Stimulated activated CD8-positive, alpha-beta memory T cell treated with anti-CD3 and anti-CD28 coated beads, Interleukin-2, amount 100 ng/mL, for 1 hour (primary cell): ENCODE data around the gene SYK.
"Not testable (repeated sequence)": the region's sequence is repeated elsewhere in the genome, so short reads cannot be mapped to it uniquely, and the experiment has no call there.

Experiments used
- DNase-seq, 2 donors: peaks; one replicate each; pipeline ENCODE4 v3.0.0-alpha.2; 2020; ENCODE audit warnings: low read depth in 2 of 2

SYK gene

GRCh38 chr9:90801241-90801972 lies at the start of gene SYK:
Gene SYK (plus strand): TSS chr9:90801819. CDS start chr9:90843899, 42,080 bp downstream.
- no peak for DNase-seq

- peak; percentile 10 to 17 for DNase-seq
These were observed 45.9 kb upstream of the SYK start for GRCh38 chr9:90755514-90756371.

- not testable (repeated sequence) for DNase-seq
These were observed 41.0 kb upstream of the SYK start for GRCh38 chr9:90760577-90760976.

- no peak for DNase-seq
These were observed 34.9 kb upstream of the SYK start for GRCh38 chr9:90766731-90767130.

GRCh38 chr9:90767523-90768100 lies 34.0 kb upstream of the SYK start:
- DNase-seq, result no peak

GRCh38 chr9:90770182-90770738 lies 31.4 kb upstream of the SYK start:
- no peak for DNase-seq

GRCh38 chr9:90770927-90771326 lies 30.7 kb upstream of the SYK start:
- no peak for DNase-seq

GRCh38 chr9:90772386-90772785 lies 29.2 kb upstream of the SYK start:
- DNase-seq, result no peak

- DNase-seq, result no peak
These were observed 28.0 kb upstream of the SYK start for GRCh38 chr9:90773617-90774016.

GRCh38 chr9:90774071-90774470 lies 27.5 kb upstream of the SYK start:
- DNase-seq, result no peak

GRCh38 chr9:90774682-90775081 lies 26.9 kb upstream of the SYK start:
- no peak for DNase-seq

GRCh38 chr9:90775657-90776056 lies 26.0 kb upstream of the SYK start:
- DNase-seq, result no peak

GRCh38 chr9:90778746-90779145 lies 22.9 kb upstream of the SYK start:
- no peak for DNase-seq

- no peak for DNase-seq
These were observed 18.1 kb upstream of the SYK start for GRCh38 chr9:90783552-90783951.

- DNase-seq, result no peak
These were observed 17.7 kb upstream of the SYK start for GRCh38 chr9:90783964-90784363.

GRCh38 chr9:90787771-90788460 lies 13.7 kb upstream of the SYK start:
- DNase-seq, result no peak

GRCh38 chr9:90788527-90788926 lies 13.1 kb upstream of the SYK start:
- not testable (repeated sequence) for DNase-seq

GRCh38 chr9:90789408-90789807 lies 12.2 kb upstream of the SYK start:
- no peak for DNase-seq

GRCh38 chr9:90789862-90790261 lies 11.8 kb upstream of the SYK start:
- DNase-seq, result no peak

GRCh38 chr9:90793024-90793423 lies 8.6 kb upstream of the SYK start:
- DNase-seq, result not testable (repeated sequence)

GRCh38 chr9:90793729-90794128 lies 7.9 kb upstream of the SYK start:
- DNase-seq, result no peak

GRCh38 chr9:90795084-90795483 lies 6.5 kb upstream of the SYK start:
- no peak for DNase-seq
